ENCODE data around the gene ACO1.

Gene ACO1

GRCh38 chr9:32500768-32501167 lies 116.3 kb downstream of the ACO1 start:
- no peak for TF ChIP-seq PAX5 (IDR thresholded peaks at IDR 0.05; ENCODE audit: insufficient read depth, low read length, severe bottlenecking)
- no peak for TF ChIP-seq SPI1 (IDR thresholded peaks at IDR 0.05; ENCODE audit: low read depth, low read length)
- TF ChIP-seq TAF1 (IDR thresholded peaks at IDR 0.05; ENCODE audit: low read depth, low read length), result no peak
- TF ChIP-seq POLR2AphosphoS5 (IDR thresholded peaks at IDR 0.05; ENCODE audit: low read depth, low read length), result no peak
- TF ChIP-seq POU2F2 (IDR thresholded peaks at IDR 0.05; ENCODE audit: low read depth, low read length), result no peak
- no peak for TF ChIP-seq POLR2A (IDR thresholded peaks at IDR 0.05; ENCODE audit: low read depth, low read length)
- no peak for DNase-seq (ENCODE audit: insufficient read length, low spot score)
- no peak for FAIRE-seq

GRCh38 chr9:32501868-32502267 lies 117.4 kb downstream of the ACO1 start:
- DNase-seq (ENCODE audit: insufficient read length, low spot score), result no peak
- TF ChIP-seq POLR2A (IDR thresholded peaks at IDR 0.05; ENCODE audit: low read depth, low read length) (no peak), POU2F2 (IDR thresholded peaks at IDR 0.05; ENCODE audit: low read depth, low read length) (no peak), SPI1 (IDR thresholded peaks at IDR 0.05; ENCODE audit: low read depth, low read length) (no peak), PAX5 (IDR thresholded peaks at IDR 0.05; ENCODE audit: insufficient read depth, low read length, severe bottlenecking) (no peak), TAF1 (IDR thresholded peaks at IDR 0.05; ENCODE audit: low read depth, low read length) (no peak), POLR2AphosphoS5 (IDR thresholded peaks at IDR 0.05; ENCODE audit: low read depth, low read length) (no peak)
- no peak for FAIRE-seq

GRCh38 chr9:32502464-32502863 lies 118.0 kb downstream of the ACO1 start:
- DNase-seq (ENCODE audit: insufficient read length, low spot score) (no peak), FAIRE-seq (no peak)
- TF ChIP-seq POLR2AphosphoS5 (IDR thresholded peaks at IDR 0.05; ENCODE audit: low read depth, low read length) (no peak), PAX5 (IDR thresholded peaks at IDR 0.05; ENCODE audit: insufficient read depth, low read length, severe bottlenecking) (no peak), TAF1 (IDR thresholded peaks at IDR 0.05; ENCODE audit: low read depth, low read length) (no peak), POU2F2 (IDR thresholded peaks at IDR 0.05; ENCODE audit: low read depth, low read length) (no peak), POLR2A (IDR thresholded peaks at IDR 0.05; ENCODE audit: low read depth, low read length) (no peak), SPI1 (IDR thresholded peaks at IDR 0.05; ENCODE audit: low read depth, low read length) (no peak)

- FAIRE-seq, result no peak
- TF ChIP-seq POLR2AphosphoS5 (IDR thresholded peaks at IDR 0.05; ENCODE audit: low read depth, low read length) (no peak), POU2F2 (IDR thresholded peaks at IDR 0.05; ENCODE audit: low read depth, low read length) (no peak), PAX5 (IDR thresholded peaks at IDR 0.05; ENCODE audit: insufficient read depth, low read length, severe bottlenecking) (no peak), POLR2A (IDR thresholded peaks at IDR 0.05; ENCODE audit: low read depth, low read length) (no peak), TAF1 (IDR thresholded peaks at IDR 0.05; ENCODE audit: low read depth, low read length) (no peak)
These were observed 118.6 kb downstream of the ACO1 start for GRCh38 chr9:32503008-32503407.

More at GRCh38 chr9:32503008-32503407, 118.6 kb downstream of the ACO1 start:
- no peak for DNase-seq (ENCODE audit: insufficient read length, low spot score)
